SU-DHL-6 (cell line): ENCODE data around the gene TIMP3.

Source experiments
- H2AFZ ChIP-seq: fragments of 200-600 bp; sonication (generic); 2 replicates; pipeline ENCODE4 v1.6.1; 2014; ENCODE audit warnings: low read depth, mild to moderate bottlenecking, moderate library complexity, mixed read lengths, antibody characterized with exemption, low read length; ENCODE audit not compliant: severe bottlenecking
- H3F3A ChIP-seq: fragments of 200-600 bp; shearing (Covaris generic); 2 replicates; pipeline ENCODE4 v1.6.0; 2016; ENCODE audit warnings: antibody characterized with exemption, mild to moderate bottlenecking; ENCODE audit not compliant: insufficient read depth
- H3K27ac ChIP-seq: fragments of 200-600 bp; sonication (generic); 2 replicates; pipeline ENCODE4 v1.5.1; 2016; ENCODE audit warnings: low read depth, mild to moderate bottlenecking, low read length, moderate library complexity, mixed read lengths
- H3K27me3 ChIP-seq: fragments of 200-600 bp; sonication (generic), shearing (Covaris generic); 2 replicates; pipeline ENCODE4 v1.6.0; 2014; ENCODE audit warnings: mild to moderate bottlenecking, low read length
- H3K36me3 ChIP-seq: fragments of 200-600 bp; sonication (generic); 2 replicates; pipeline ENCODE4 v1.6.1; 2014; ENCODE audit warnings: mild to moderate bottlenecking, low read length, mixed read lengths
- H3K4me2 ChIP-seq: fragments of 300-600, 200-600 bp; shearing (Covaris generic), sonication (generic); 2 replicates; pipeline ENCODE4 v1.6.0; 2014; ENCODE audit warnings: low read length, low read depth, mild to moderate bottlenecking; ENCODE audit not compliant: poor library complexity, severe bottlenecking
- H3K4me3 ChIP-seq: fragments of 200-600 bp; sonication (generic); 2 replicates; pipeline ENCODE4 v1.5.1; 2014; ENCODE audit warnings: antibody characterized with exemption, low read length, mild to moderate bottlenecking, mixed read lengths; ENCODE audit not compliant: insufficient read depth, poor library complexity, severe bottlenecking
- H3K79me2 ChIP-seq: fragments of 200-600 bp; sonication (generic); 2 replicates; pipeline ENCODE4 v1.6.1; 2014; ENCODE audit warnings: mild to moderate bottlenecking, low read length, moderate library complexity; ENCODE audit not compliant: insufficient read depth
- H3K9ac ChIP-seq: fragments of 200-600 bp; sonication (generic); 2 replicates; pipeline ENCODE4 v1.7.0; 2014; ENCODE audit warnings: mild to moderate bottlenecking, low read length
- H3K9me2 ChIP-seq: fragments of 200-600 bp; sonication (generic); replicated peaks from 2 replicates; pipeline ENCODE4 v1.6.1; 2014; ENCODE audit warnings: low read length; ENCODE audit not compliant: insufficient read depth
- H3K9me3 ChIP-seq: fragments of 200-600 bp; sonication (generic); 2 replicates; pipeline ENCODE4 v1.6.1; 2014; ENCODE audit warnings: low read length, mixed read lengths; ENCODE audit not compliant: insufficient read depth
- H4K20me1 ChIP-seq: fragments of 200-600 bp; sonication (generic); 2 replicates; pipeline ENCODE4 v1.6.1; 2014; ENCODE audit warnings: low read depth, mild to moderate bottlenecking, antibody characterized with exemption, low read length, moderate library complexity, mixed read lengths
- EZH2phosphoT487 ChIP-seq: fragments of 200-600 bp; sonication (generic), shearing (Covaris generic); conservative IDR thresholded peaks from 2 replicates; pipeline ENCODE4 v1.6.1; 2018; ENCODE audit warnings: mild to moderate bottlenecking, antibody characterized with exemption, low read length, moderate library complexity, mixed read lengths
- TF ChIP-seq, protein P1 (sequence below): fragments of 200-600 bp; sonication (generic); IDR thresholded peaks from one replicate; pipeline ENCODE4 v1.5.1; 2017; ENCODE audit warnings: antibody characterized with exemption, mild to moderate bottlenecking, low read length, moderate library complexity; ENCODE audit not compliant: insufficient read depth, poor library complexity, severe bottlenecking

The TIMP3 gene

GRCh38 chr22:32879550-32879949 is 78.0 kb downstream of the TIMP3 start:
- Histone ChIP-seq H3K9me3 (no peaks in the 10 kb centered on the region), H4K20me1 (no peaks in the 10 kb centered on the region)
- TF ChIP-seq, protein P1, sequence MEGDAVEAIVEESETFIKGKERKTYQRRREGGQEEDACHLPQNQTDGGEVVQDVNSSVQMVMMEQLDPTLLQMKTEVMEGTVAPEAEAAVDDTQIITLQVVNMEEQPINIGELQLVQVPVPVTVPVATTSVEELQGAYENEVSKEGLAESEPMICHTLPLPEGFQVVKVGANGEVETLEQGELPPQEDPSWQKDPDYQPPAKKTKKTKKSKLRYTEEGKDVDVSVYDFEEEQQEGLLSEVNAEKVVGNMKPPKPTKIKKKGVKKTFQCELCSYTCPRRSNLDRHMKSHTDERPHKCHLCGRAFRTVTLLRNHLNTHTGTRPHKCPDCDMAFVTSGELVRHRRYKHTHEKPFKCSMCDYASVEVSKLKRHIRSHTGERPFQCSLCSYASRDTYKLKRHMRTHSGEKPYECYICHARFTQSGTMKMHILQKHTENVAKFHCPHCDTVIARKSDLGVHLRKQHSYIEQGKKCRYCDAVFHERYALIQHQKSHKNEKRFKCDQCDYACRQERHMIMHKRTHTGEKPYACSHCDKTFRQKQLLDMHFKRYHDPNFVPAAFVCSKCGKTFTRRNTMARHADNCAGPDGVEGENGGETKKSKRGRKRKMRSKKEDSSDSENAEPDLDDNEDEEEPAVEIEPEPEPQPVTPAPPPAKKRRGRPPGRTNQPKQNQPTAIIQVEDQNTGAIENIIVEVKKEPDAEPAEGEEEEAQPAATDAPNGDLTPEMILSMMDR: no peak
- TF ChIP-seq EZH2phosphoT487: no peak

GRCh38 chr22:32880061-32880460 is 78.6 kb downstream of the TIMP3 start:
- Histone ChIP-seq H4K20me1 (no peaks in the 10 kb centered on the region), H3K9ac (no peak overlapping the region), H3K4me2 (no peak overlapping the region)

More at GRCh38 chr22:32879550-32879949, 78.0 kb downstream of the TIMP3 start:
- Histone ChIP-seq H3K4me3 (no peak overlapping the region), H3K27me3 (no peaks in the 10 kb centered on the region), H3K9me2 (no peaks in the 10 kb centered on the region), H3K27ac (no peak overlapping the region), H3K79me2 (no peaks in the 10 kb centered on the region), H3K4me2 (no peak overlapping the region), H2AFZ (no peak overlapping the region), H3K36me3 (no peaks in the 10 kb centered on the region), H3F3A (no peaks in the 10 kb centered on the region), H3K9ac (no peak overlapping the region)

GRCh38 chr22:32880505-32880892 is 79.0 kb downstream of the TIMP3 start:
- Histone ChIP-seq H3K79me2 (no peaks in the 10 kb centered on the region), H3K9me2 (no peaks in the 10 kb centered on the region), H3K27me3 (no peaks in the 10 kb centered on the region), H3K36me3 (no peaks in the 10 kb centered on the region), H4K20me1 (no peaks in the 10 kb centered on the region), H3K9ac (no peak overlapping the region), H3K4me2 (no peak overlapping the region), H3K9me3 (no peaks in the 10 kb centered on the region), H3K4me3 (no peak overlapping the region), H3K27ac (no peak overlapping the region), H3F3A (no peaks in the 10 kb centered on the region), H2AFZ (no peak overlapping the region)
- no peak for TF ChIP-seq EZH2phosphoT487

More at GRCh38 chr22:32880061-32880460, 78.6 kb downstream of the TIMP3 start:
- Histone ChIP-seq H3K36me3 (no peaks in the 10 kb centered on the region), H3K4me3 (no peak overlapping the region), H3F3A (no peaks in the 10 kb centered on the region), H3K9me2 (no peaks in the 10 kb centered on the region), H3K27me3 (no peaks in the 10 kb centered on the region), H3K9me3 (no peaks in the 10 kb centered on the region), H2AFZ (no peak overlapping the region), H3K79me2 (no peaks in the 10 kb centered on the region), H3K27ac (no peak overlapping the region)
- TF ChIP-seq, protein P1: no peak
- no peak for TF ChIP-seq EZH2phosphoT487

DNA sequence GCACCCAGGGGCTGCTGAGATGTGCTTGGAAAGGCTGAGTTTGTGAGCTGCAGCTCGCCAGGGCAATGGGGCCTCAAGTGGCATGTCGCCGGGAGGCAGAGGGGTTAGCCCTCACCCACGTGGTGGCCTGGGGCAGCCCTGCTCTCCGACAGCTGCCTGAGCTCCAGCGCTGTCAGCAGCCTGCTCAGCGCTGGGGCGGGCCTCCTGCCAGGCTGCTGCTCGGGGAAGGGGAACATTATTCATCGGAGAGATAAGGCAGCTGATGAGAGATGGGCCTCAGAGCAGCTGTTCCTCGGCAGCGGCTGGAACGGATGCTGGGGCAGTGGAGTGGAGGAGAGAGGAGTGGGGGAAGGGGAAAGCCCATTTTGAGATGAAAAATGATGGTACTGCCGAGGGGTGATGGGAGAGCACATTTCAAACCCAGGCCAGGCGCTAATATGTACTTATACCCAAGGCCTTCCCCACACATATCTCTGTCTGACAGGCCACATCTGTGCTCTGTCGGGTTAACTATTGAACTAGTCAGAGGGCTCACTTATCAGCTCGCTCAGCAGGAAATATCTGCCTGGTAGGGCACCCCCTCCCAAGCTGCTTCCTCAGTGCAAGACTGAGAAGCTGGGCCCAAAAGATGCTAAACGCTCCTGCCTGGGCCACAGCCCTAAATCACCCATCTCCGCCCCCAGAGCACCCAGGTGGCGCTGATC is 79.5 kb downstream of the TIMP3 start:
- H3K9me2 ChIP-seq: no peaks in the 10 kb centered on the region
- no peaks in the 10 kb centered on the region for H3K27me3 ChIP-seq
- H3K4me2 ChIP-seq: no peak overlapping the region
- no peaks in the 10 kb centered on the region for H3F3A ChIP-seq
- no peaks in the 10 kb centered on the region for H3K79me2 ChIP-seq
- no peak overlapping the region for H3K27ac ChIP-seq
- no peaks in the 10 kb centered on the region for H3K36me3 ChIP-seq
- H3K4me3 ChIP-seq: no peak overlapping the region
- TF ChIP-seq, protein P1: no peak
- no peak for TF ChIP-seq EZH2phosphoT487
- no peaks in the 10 kb centered on the region for H3K9me3 ChIP-seq
- no peak overlapping the region for H2AFZ ChIP-seq
- H3K9ac ChIP-seq: no peak overlapping the region
- no peaks in the 10 kb centered on the region for H4K20me1 ChIP-seq
